Fibroblast of mammary gland (primary cell): ENCODE measurements around the gene CDK5RAP2.

Experiments
- DNase-seq: peaks from one replicate; pipeline ENCODE4 v3.0.0-alpha.2; 2010; ENCODE audit warnings: low read depth
- H3K4me3 ChIP-seq: 2 replicates; pipeline ENCODE4 v1.5.1; 2011; ENCODE audit warnings: low read depth, mild to moderate bottlenecking, low read length, moderate library complexity; ENCODE audit not compliant: control insufficient read depth
- TF ChIP-seq, protein P1 (sequence below): conservative IDR thresholded peaks from 2 replicates; pipeline ENCODE4 v1.5.1; 2011; ENCODE audit warnings: low read depth, low read length, inconsistent platforms; ENCODE audit not compliant: control insufficient read depth, insufficient read depth

CDK5RAP2 gene

DNA sequence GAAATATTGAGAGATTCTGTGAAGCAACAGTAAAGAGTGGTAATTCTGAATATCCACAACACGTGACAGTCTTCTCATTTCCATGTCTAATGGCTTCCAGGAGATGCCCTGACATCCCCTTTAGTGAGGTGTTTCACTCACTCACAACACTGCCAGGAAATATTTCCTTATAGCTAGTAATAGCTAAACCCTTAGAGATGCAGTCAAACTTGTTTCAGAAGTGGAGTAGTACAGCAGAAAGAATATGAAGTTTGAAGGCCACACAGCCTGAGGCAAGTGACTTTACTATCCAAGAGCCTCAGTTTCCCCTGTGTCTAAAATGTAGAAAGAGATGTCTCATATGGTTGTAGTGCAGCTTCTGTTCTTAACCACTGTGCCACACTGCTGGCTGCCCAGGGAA, 139.2 kb downstream of the CDK5RAP2 start:
- no peak for DNase-seq
- H3K4me3 ChIP-seq, result no peak overlapping the region

DNA sequence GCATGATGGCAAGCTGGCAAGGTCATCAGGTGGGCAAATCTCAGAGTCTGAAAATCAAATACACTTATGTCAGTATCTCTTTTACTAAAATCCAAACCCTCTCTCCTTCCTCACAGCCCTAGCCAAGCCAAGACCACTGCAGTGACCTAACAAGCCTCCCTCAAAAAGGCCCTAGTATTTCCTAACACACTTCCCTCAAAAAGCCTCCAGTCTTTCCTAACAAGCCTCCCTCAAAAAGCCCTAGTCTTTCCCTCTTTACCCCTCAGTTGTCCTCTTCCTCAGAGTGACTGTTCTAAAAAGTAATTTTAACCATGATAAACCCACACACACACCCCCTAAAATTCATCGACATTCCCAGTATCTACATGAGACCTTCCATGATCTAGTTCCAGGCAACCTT, 140.0 kb downstream of the CDK5RAP2 start:
- TF ChIP-seq, protein P1, sequence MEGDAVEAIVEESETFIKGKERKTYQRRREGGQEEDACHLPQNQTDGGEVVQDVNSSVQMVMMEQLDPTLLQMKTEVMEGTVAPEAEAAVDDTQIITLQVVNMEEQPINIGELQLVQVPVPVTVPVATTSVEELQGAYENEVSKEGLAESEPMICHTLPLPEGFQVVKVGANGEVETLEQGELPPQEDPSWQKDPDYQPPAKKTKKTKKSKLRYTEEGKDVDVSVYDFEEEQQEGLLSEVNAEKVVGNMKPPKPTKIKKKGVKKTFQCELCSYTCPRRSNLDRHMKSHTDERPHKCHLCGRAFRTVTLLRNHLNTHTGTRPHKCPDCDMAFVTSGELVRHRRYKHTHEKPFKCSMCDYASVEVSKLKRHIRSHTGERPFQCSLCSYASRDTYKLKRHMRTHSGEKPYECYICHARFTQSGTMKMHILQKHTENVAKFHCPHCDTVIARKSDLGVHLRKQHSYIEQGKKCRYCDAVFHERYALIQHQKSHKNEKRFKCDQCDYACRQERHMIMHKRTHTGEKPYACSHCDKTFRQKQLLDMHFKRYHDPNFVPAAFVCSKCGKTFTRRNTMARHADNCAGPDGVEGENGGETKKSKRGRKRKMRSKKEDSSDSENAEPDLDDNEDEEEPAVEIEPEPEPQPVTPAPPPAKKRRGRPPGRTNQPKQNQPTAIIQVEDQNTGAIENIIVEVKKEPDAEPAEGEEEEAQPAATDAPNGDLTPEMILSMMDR, result no peak
- DNase-seq, result no peak
- H3K4me3 ChIP-seq, result no peak overlapping the region

More for the DNA sequence above, 139.2 kb downstream of the CDK5RAP2 start:
- TF ChIP-seq, protein P1, result no peak

DNA sequence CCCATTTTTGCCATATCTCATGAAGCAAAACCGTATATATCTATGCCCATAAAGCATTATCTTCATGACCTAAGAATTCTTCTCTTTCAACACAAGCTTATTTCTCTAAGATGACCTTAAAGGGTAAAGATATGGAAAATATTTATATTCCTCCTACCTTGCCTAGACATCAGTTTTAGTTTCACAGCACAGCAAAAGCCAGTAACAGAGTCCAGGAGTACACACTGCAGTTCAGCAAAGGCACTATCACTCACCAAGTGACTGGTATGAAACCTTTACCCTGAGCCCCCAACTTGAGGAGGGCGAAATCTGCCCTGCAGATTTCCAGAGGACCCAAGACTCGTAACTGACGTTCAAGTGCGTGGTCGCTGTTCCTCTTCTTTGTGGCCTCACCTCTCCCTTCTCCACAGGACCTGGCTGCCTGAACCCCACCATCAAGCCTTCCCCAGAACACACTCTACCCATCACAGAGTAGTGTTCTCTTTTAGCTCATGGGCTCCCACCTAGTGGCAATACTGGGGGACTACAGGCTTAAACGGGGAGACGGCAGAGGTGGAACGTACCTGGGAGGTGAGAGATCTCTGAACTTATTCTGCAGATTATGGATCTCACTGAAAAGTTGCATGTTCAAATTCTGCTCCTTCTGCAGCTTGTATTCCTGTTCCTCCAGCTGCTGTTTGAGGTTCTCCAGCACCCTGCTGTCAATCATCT, 141.0 kb downstream of the CDK5RAP2 start:
- peak; percentile 42 for DNase-seq
- TF ChIP-seq, protein P1, result peak; percentile 61
- no peak overlapping the region for H3K4me3 ChIP-seq

DNA sequence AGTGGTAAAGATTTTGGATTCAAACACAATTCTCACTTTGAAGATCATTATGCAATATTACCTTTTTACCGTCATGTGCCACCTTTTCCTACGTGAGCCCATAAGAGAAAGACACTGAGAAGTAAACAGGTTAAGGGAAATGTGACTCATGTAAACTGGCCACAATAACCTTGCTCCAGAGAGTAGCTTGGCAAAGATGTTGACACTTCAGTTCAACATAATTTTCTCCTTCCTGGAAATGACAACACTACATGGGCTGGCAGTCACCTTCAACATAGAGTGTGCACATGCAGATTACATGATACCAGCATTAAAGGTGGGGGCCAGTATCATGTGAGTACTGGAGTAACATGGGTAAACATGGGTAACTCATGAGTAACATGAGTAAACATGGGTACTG, 141.9 kb downstream of the CDK5RAP2 start:
- TF ChIP-seq, protein P1, result no peak
- peak; percentile 56 for DNase-seq
- H3K4me3 ChIP-seq, result no peak overlapping the region

DNA sequence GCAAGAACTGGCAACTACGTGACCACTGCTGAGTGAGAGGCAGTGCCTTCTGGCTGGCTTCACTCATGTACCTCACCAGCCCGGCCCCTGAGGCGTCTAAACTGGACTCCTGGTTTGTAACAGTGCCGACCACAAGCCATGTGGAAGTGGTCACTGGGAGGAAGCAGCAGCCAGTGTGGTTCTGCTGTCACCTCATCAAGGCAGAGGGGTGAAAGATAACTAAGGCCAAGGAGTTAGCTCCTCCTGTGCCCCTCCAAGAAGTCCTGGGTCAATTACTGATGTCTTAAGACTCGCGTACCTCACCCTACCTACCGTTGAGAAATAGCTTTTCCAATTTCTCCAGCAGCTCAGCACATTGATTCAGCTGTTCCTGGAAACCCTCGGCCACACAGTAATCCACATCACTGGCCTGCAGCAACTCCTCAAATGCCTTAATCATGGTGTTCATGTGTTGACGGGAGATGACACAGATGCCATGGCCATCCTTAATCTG, 142.9 kb downstream of the CDK5RAP2 start:
- peak; percentile 47 for DNase-seq
- H3K4me3 ChIP-seq, result no peak overlapping the region
- TF ChIP-seq, protein P1, result no peak

DNA sequence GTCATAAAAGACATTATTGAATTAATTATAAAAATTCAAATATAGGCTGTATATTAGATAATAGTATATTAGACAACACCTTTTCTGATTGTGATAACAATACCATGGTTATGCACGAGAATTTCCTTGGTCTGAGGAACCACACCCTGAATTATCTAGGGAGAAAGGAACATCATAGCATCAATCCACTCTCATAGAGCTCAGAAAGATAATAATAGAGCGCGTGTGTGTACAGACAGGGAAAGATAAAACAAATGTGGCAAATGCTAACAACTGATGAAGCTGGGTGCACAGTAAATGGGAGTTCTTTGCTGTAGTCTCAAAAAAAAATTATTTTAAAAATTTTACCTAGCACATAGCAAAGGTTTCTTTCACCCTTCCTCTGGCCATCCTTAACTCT, 143.5 kb downstream of the CDK5RAP2 start:
- TF ChIP-seq, protein P1, result no peak
- DNase-seq, result no peak
- no peak overlapping the region for H3K4me3 ChIP-seq
